ENCODE data around the gene VPS37D.
"Not testable (repeated sequence)": the region's sequence is repeated elsewhere in the genome, so short reads cannot be mapped to it uniquely, and the experiment has no call there.

The VPS37D gene

GRCh38 chr7:73645643-73646174 is 21.9 kb upstream of the VPS37D start:
- Histone ChIP-seq H3K36me3 (ENCODE audit: control insufficient read depth in 5 of 5, insufficient read depth in 5 of 5, low read length in 5 of 5) (no peaks in the 10 kb centered on the region), H3K27ac (ENCODE audit: low read depth, low read length) (no peak overlapping the region), H3K9me3 (ENCODE audit: control insufficient read depth in 5 of 5, low read length in 5 of 5) (peaks cover 0 to 8% (median 2%) of the 10 kb centered on the region in 5 donors), H3K27me3 (ENCODE audit: control insufficient read depth in 5 of 5, insufficient read depth in 4 of 5, low read length in 5 of 5) (peaks cover 0 to 35% (median 18%) of the 10 kb centered on the region in 5 donors), H3K4me3 (ENCODE audit: low read depth in 1 of 5, low read length in 5 of 5) (no peak overlapping the region), H3K4me1 (ENCODE audit: control insufficient read depth in 5 of 5, insufficient read depth in 5 of 5, low read length in 5 of 5) (peaks cover 0 to 35% (median 10%) of the 10 kb centered on the region in 5 donors), H3K9ac (ENCODE audit: low read length in 5 of 5) (no peak overlapping the region)

DNA sequence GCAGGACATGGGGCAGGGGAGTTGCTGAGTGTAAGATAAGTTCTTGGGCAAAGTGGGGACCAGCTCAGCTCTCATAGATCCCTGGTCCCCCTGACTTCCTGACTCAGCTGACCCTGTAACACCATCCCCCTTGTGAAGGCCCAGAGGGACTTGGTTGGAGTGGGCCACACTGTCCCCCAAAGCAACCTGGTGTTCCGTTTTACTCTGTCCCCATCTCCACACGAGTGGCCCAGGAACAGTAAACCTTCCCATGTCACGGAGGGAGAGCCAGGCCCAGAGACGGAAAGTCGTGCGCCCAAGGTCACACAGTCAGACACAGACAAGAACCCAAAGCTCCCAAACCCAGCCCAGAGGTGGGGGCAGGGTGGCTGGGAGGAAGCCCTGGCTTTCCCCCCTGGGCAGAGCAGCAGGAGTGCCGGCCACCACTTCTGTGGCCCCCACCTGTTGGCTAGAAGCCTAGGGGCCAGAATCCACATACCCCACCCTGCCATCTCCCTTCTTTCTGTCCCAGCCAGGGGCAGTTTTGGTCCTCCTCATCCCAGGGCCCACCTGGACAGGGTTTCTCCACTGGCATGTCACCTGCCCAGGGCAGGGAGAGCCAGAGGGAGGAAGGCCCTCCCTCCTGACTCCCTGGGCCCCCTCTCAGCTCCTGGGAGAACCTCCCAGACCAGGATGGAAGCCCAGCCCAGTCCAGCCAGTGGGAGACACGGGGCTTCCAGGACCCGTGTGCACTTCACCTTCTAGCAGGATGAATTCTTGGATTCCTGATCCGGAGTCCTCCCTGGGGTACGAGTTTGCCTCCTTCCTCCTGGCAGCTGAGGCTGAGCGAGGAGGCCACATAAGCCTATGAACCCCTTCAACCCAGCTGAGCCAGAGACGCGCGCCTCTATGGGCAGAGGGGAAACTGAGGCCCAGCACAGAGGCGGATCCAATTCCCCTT is 20.6 kb upstream of the VPS37D start:
- Histone ChIP-seq H3K9me3 (ENCODE audit: control insufficient read depth in 5 of 5, low read length in 5 of 5) (no peaks in the 10 kb centered on the region), H3K9ac (ENCODE audit: low read length in 5 of 5) (peak overlapping the region in 1 of 5 donors; percentile 61), H3K27me3 (ENCODE audit: control insufficient read depth in 5 of 5, insufficient read depth in 4 of 5, low read length in 5 of 5) (peaks cover 0 to 36% (median 18%) of the 10 kb centered on the region in 5 donors), H3K4me1 (ENCODE audit: control insufficient read depth in 5 of 5, insufficient read depth in 5 of 5, low read length in 5 of 5) (peaks cover 0 to 35% (median 10%) of the 10 kb centered on the region in 5 donors), H3K36me3 (ENCODE audit: control insufficient read depth in 5 of 5, insufficient read depth in 5 of 5, low read length in 5 of 5) (no peaks in the 10 kb centered on the region), H3K4me3 (ENCODE audit: low read depth in 1 of 5, low read length in 5 of 5) (peak overlapping the region in 1 of 5 donors; percentile 22), H3K27ac (ENCODE audit: low read depth, low read length) (no peak overlapping the region)

GRCh38 chr7:73647725-73648592 is 19.7 kb upstream of the VPS37D start:
- Histone ChIP-seq H3K36me3 (ENCODE audit: control insufficient read depth in 5 of 5, insufficient read depth in 5 of 5, low read length in 5 of 5) (no peaks in the 10 kb centered on the region), H3K9me3 (ENCODE audit: control insufficient read depth in 5 of 5, low read length in 5 of 5) (no peaks in the 10 kb centered on the region), H3K27ac (ENCODE audit: low read depth, low read length) (no peak overlapping the region), H3K9ac (ENCODE audit: low read length in 5 of 5) (peak overlapping the region in 3 of 5 donors; percentile 11 to 62 (median 45)), H3K4me3 (ENCODE audit: low read depth in 1 of 5, low read length in 5 of 5) (peak overlapping the region in 4 of 5 donors; percentile 24 to 50 (median 37)), H3K4me1 (ENCODE audit: control insufficient read depth in 5 of 5, insufficient read depth in 5 of 5, low read length in 5 of 5) (peaks cover 0 to 35% (median 10%) of the 10 kb centered on the region in 5 donors), H3K27me3 (ENCODE audit: control insufficient read depth in 5 of 5, insufficient read depth in 4 of 5, low read length in 5 of 5) (peaks cover 0 to 36% (median 22%) of the 10 kb centered on the region in 5 donors)

DNA sequence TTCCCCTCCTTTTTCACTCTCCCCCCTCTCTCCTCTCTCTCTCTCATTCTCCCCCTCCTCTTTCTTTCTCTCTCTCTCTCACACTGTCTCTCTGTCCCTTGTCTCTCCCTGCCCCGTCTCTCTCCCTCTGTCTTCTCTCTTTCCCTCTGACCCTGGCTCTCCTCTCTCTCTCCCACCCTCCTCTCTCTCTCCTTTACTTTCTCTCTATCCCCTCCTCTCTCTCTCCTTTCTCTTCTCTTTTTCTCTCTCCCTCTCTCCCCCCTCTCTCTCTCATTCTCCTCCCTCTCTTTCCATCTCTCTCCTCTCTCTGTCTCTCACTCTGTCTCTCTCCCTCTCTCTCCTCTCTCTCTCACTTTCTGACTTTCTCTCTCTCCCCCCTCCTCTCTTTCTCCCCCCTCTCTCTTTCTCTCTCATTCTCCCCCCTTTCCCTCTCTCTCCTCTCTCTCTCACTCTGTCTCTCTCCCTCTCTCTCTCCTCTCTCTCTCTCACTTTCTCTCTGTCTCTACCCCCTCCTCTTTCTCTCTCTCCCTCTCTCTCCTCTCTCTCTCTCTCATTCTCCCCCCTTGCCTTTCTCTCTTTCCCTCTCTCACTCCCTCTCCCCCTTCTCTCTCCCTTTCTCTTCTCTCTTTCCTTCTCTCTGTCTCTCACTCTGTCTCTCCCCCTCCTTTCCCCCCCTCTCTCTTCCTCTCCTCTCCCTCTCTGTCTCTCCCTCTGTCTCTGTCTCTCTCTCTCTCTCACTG is 18.9 kb upstream of the VPS37D start:
- H3K27me3 ChIP-seq (ENCODE audit: control insufficient read depth in 5 of 5, insufficient read depth in 4 of 5, low read length in 5 of 5) = peaks cover 0 to 33% (median 22%) of the 10 kb centered on the region in 5 donors
- H3K36me3 ChIP-seq (ENCODE audit: control insufficient read depth in 5 of 5, insufficient read depth in 5 of 5, low read length in 5 of 5) = no peaks in the 10 kb centered on the region
- H3K9me3 ChIP-seq (ENCODE audit: control insufficient read depth in 5 of 5, low read length in 5 of 5) = no peaks in the 10 kb centered on the region
- H3K4me1 ChIP-seq (ENCODE audit: control insufficient read depth in 5 of 5, insufficient read depth in 5 of 5, low read length in 5 of 5) = peaks cover 0 to 35% (median 10%) of the 10 kb centered on the region in 5 donors
- H3K9ac ChIP-seq (ENCODE audit: low read length in 5 of 5) = peak overlapping the region in 1 of 5 donors; percentile 62
- H3K4me3 ChIP-seq (ENCODE audit: low read depth in 1 of 5, low read length in 5 of 5) = no peak overlapping the region
- H3K27ac ChIP-seq (ENCODE audit: low read depth, low read length) = no peak overlapping the region

DNA sequence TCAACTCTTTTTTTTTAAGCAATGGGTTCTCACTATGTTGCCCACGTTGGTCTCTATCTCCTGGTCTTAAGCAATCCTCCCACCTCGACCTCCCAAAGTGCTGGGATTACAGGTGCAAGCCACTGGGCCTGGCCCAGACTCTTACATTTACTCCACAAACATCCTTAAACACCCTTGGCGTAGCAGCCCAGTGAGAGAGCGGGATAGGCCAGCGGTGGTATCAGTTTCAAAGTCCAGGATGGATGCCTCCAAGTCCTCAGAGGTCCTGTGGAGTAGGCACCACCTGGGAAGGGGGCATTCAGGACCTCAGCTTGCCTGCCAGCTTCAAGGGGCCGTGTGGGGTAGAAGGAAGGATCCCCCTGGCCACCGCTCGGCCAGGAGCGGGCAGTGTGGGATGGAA is 18.1 kb upstream of the VPS37D start:
- Histone ChIP-seq H3K4me3 (ENCODE audit: low read depth in 1 of 5, low read length in 5 of 5) (no peak overlapping the region), H3K9ac (ENCODE audit: low read length in 5 of 5) (no peak overlapping the region), H3K4me1 (ENCODE audit: control insufficient read depth in 5 of 5, insufficient read depth in 5 of 5, low read length in 5 of 5) (peaks cover 0 to 35% (median 10%) of the 10 kb centered on the region in 5 donors), H3K36me3 (ENCODE audit: control insufficient read depth in 5 of 5, insufficient read depth in 5 of 5, low read length in 5 of 5) (no peaks in the 10 kb centered on the region), H3K27me3 (ENCODE audit: control insufficient read depth in 5 of 5, insufficient read depth in 4 of 5, low read length in 5 of 5) (peaks cover 0 to 33% (median 22%) of the 10 kb centered on the region in 5 donors), H3K27ac (ENCODE audit: low read depth, low read length) (no peak overlapping the region), H3K9me3 (ENCODE audit: control insufficient read depth in 5 of 5, low read length in 5 of 5) (no peaks in the 10 kb centered on the region)

DNA sequence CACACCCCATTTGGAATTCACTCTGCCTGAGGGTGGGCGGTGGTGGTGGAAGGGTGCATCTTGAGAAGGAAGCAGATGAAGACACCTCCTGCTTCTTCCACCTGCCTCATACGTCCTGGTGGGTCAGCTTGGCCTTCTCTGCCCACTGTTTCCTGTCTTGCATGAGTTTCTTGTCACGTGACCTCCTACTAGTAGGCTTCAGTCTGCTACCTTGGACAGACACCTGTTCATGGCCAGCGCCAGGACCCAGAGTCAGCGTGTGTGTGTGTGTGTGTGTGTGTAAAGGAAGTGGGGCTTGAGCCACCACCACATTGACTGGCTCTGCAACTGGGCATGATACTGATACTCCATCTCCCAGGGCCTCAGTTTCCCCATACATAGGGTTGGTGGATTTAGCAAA is 17.1 kb upstream of the VPS37D start:
- Histone ChIP-seq H3K4me3 (ENCODE audit: low read depth in 1 of 5, low read length in 5 of 5) (no peak overlapping the region), H3K4me1 (ENCODE audit: control insufficient read depth in 5 of 5, insufficient read depth in 5 of 5, low read length in 5 of 5) (peaks cover 0 to 29% (median 10%) of the 10 kb centered on the region in 5 donors), H3K36me3 (ENCODE audit: control insufficient read depth in 5 of 5, insufficient read depth in 5 of 5, low read length in 5 of 5) (no peaks in the 10 kb centered on the region), H3K27ac (ENCODE audit: low read depth, low read length) (no peak overlapping the region), H3K9ac (ENCODE audit: low read length in 5 of 5) (no peak overlapping the region), H3K9me3 (ENCODE audit: control insufficient read depth in 5 of 5, low read length in 5 of 5) (no peaks in the 10 kb centered on the region), H3K27me3 (ENCODE audit: control insufficient read depth in 5 of 5, insufficient read depth in 4 of 5, low read length in 5 of 5) (peaks cover 0 to 33% (median 22%) of the 10 kb centered on the region in 5 donors)

GRCh38 chr7:73652541-73652949 is 15.1 kb upstream of the VPS37D start:
- Histone ChIP-seq H3K9me3 (ENCODE audit: control insufficient read depth in 5 of 5, low read length in 5 of 5) (no peaks in the 10 kb centered on the region), H3K9ac (ENCODE audit: low read length in 5 of 5) (no peak overlapping the region), H3K27me3 (ENCODE audit: control insufficient read depth in 5 of 5, insufficient read depth in 4 of 5, low read length in 5 of 5) (peaks cover 0 to 23% (median 15%) of the 10 kb centered on the region in 5 donors), H3K36me3 (ENCODE audit: control insufficient read depth in 5 of 5, insufficient read depth in 5 of 5, low read length in 5 of 5) (no peaks in the 10 kb centered on the region), H3K4me1 (ENCODE audit: control insufficient read depth in 5 of 5, insufficient read depth in 5 of 5, low read length in 5 of 5) (peaks cover 0 to 9% (median 6%) of the 10 kb centered on the region in 5 donors), H3K4me3 (ENCODE audit: low read depth in 1 of 5, low read length in 5 of 5) (no peak overlapping the region), H3K27ac (ENCODE audit: low read depth, low read length) (no peak overlapping the region)

DNA sequence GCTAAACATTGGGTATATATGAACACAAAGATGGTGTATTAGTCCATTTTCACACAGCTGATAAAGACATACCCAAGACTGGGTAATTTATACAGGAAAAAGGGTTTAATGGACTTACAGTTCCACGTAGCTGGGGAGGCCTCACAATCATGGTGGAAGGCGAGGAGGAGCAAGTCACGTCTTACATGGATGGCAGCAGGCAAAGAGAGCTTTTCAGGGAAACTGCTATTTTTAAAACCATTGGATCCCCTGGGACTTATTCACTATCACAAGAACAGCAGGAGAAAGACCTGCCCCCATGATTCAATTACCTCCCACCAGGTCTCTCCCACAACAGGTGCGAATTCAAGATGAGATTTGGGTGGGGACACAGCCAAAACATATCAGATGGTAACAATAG is 12.3 kb upstream of the VPS37D start:
- not testable (repeated sequence) for H3K27me3 ChIP-seq (ENCODE audit: control insufficient read depth in 5 of 5, insufficient read depth in 4 of 5, low read length in 5 of 5); H3K4me3 ChIP-seq (ENCODE audit: low read depth in 1 of 5, low read length in 5 of 5); H3K4me1 ChIP-seq (ENCODE audit: control insufficient read depth in 5 of 5, insufficient read depth in 5 of 5, low read length in 5 of 5); H3K27ac ChIP-seq (ENCODE audit: low read depth, low read length); H3K36me3 ChIP-seq (ENCODE audit: control insufficient read depth in 5 of 5, insufficient read depth in 5 of 5, low read length in 5 of 5); H3K9ac ChIP-seq (ENCODE audit: low read length in 5 of 5); H3K9me3 ChIP-seq (ENCODE audit: control insufficient read depth in 5 of 5, low read length in 5 of 5)

DNA sequence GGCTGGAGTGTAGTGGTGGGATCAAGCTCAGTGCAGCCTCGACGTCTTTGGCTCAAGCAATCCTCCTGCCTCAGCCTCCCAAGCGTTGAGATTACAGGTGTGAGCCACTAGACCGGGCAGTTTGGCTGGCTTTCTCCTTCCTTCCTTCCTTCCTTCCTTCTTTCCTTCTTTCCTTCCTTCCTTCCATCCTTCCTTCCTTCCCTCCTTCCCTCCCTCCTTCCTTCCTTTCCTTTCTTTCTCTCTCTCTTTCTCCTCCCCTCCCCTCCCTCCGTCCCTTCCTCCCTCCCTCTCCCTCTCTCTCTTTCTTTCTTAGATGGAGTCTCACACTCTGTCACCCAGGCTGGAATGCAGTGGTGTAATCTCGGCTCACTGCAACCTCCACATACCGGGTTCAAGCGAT is 7.6 kb upstream of the VPS37D start:
- Histone ChIP-seq H3K4me3 (ENCODE audit: low read depth in 1 of 5, low read length in 5 of 5) (no peak overlapping the region), H3K9me3 (ENCODE audit: control insufficient read depth in 5 of 5, low read length in 5 of 5) (peaks cover 0 to 9% (median 6%) of the 10 kb centered on the region in 5 donors), H3K27ac (ENCODE audit: low read depth, low read length) (no peak overlapping the region), H3K4me1 (ENCODE audit: control insufficient read depth in 5 of 5, insufficient read depth in 5 of 5, low read length in 5 of 5) (no peaks in the 10 kb centered on the region), H3K9ac (ENCODE audit: low read length in 5 of 5) (no peak overlapping the region), H3K36me3 (ENCODE audit: control insufficient read depth in 5 of 5, insufficient read depth in 5 of 5, low read length in 5 of 5) (no peaks in the 10 kb centered on the region), H3K27me3 (ENCODE audit: control insufficient read depth in 5 of 5, insufficient read depth in 4 of 5, low read length in 5 of 5) (peaks cover 0 to 2% (median 0%) of the 10 kb centered on the region in 5 donors)
